CD4-positive, alpha-beta T cell (primary cell): ENCODE results near the gene DNTTIP2. TPM values are rescaled to one million over a fixed set of nuclear protein-coding genes. Genes with fewer than 3 reads are reported as not detected.

Experiments used
- ATAC-seq: fragments of 200-7000 bp; cut with Tn5 transposase; one replicate; pipeline ENCODE4 v1.10.0; 2022; ENCODE audit warnings: mild to moderate bottlenecking; ENCODE audit not compliant: poor library complexity
- CTCF ChIA-PET: fragments of 350-600 bp; sonication (Branson Sonifier 250); formaldehyde crosslinking; loops from one replicate; lab custom pipeline; 2021; ENCODE audit warnings: antibody characterized with exemption, inconsistent platforms; lab: Charles Lee
- POLR2A ChIA-PET: fragments of 350-600 bp; sonication (Branson Sonifier 250); formaldehyde crosslinking; loops from one replicate; lab custom pipeline; 2021; ENCODE audit warnings: antibody characterized with exemption, inconsistent platforms; lab: Charles Lee
- DNase-seq, 14 experiments: peaks; one replicate each; pipeline ENCODE4 v3.0.0-alpha.2; 2013 to 2020; ENCODE audit warnings: mixed read lengths in 2 of 14
- H3K27ac ChIP-seq, 2 donors: one replicate each; pipeline versions ENCODE4 v1.5.1 to v1.7.0; 2013; ENCODE audit warnings: low read length in 2 of 2, low read depth in 1 of 2, mild to moderate bottlenecking in 1 of 2
- H3K27me3 ChIP-seq, 2 experiments: 1 replicate in 1 of 2; 2 replicates in 1 of 2; pipeline versions ENCODE4 v1.6.1 to v1.7.0; 2013; ENCODE audit warnings: low read length in 2 of 2, control low read depth in 1 of 2, mild to moderate bottlenecking in 1 of 2, moderate library complexity in 1 of 2; ENCODE audit not compliant: insufficient read depth in 2 of 2, control insufficient read depth in 1 of 2
- H3K36me3 ChIP-seq: one replicate; pipeline ENCODE4 v1.6.1; 2013; ENCODE audit warnings: low read length, control low read depth; ENCODE audit not compliant: insufficient read depth
- H3K4me1 ChIP-seq: one replicate; pipeline ENCODE4 v1.6.1; 2013; ENCODE audit warnings: low read length, control low read depth; ENCODE audit not compliant: insufficient read depth
- H3K4me3 ChIP-seq: one replicate; pipeline ENCODE4 v1.5.1; 2013; ENCODE audit warnings: mild to moderate bottlenecking, low read length, moderate library complexity
- H3K9me3 ChIP-seq, 2 experiments: 1 replicate in 1 of 2; 2 replicates in 1 of 2; pipeline versions ENCODE4 v1.6.1 to v1.7.0; 2013; ENCODE audit warnings: low read length in 2 of 2, mild to moderate bottlenecking in 2 of 2, control low read depth in 1 of 2, moderate library complexity in 1 of 2; ENCODE audit not compliant: control insufficient read depth in 1 of 2, insufficient read depth in 1 of 2
- H3K27ac Mint-ChIP-seq: one replicate; pipeline ENCODE4 v1.8.0; 2020; ENCODE audit warnings: mixed read lengths
- H3K27me3 Mint-ChIP-seq: one replicate; pipeline ENCODE4 v1.8.0; 2021; ENCODE audit warnings: mixed read lengths
- H3K36me3 Mint-ChIP-seq: one replicate; pipeline ENCODE4 v1.8.0; 2021; ENCODE audit warnings: low read depth, mixed read lengths
- H3K4me1 Mint-ChIP-seq: one replicate; pipeline ENCODE4 v1.8.0; 2021; ENCODE audit warnings: low read depth, mixed read lengths
- H3K4me3 Mint-ChIP-seq: one replicate; pipeline ENCODE4 v1.8.0; 2020; ENCODE audit warnings: mild to moderate bottlenecking, mixed read lengths
- H3K9me3 Mint-ChIP-seq: one replicate; pipeline ENCODE4 v1.8.0; 2020; ENCODE audit warnings: mixed read lengths
- CTCF ChIP-seq: fragments of 200-600 bp; IDR thresholded peaks from one replicate; pipeline ENCODE4 v1.8.0; 2022; ENCODE audit warnings: antibody characterized with exemption, mild to moderate bottlenecking
- intact Hi-C, 2 experiments: fragments of 100-400 bp; cut with DNase I in 1 of 2; cut with micrococcal nuclease in 1 of 2; formaldehyde crosslinking; loops; one replicate each; pipeline versions ENCODE4 v1.15.1 to v1.9.0; 2023 to 2025; cut with DNase I, micrococcal nuclease
- microRNA-seq: library from miRNA; unstranded; fragments of <30 nt; microRNA quantifications from one replicate; pipeline ENCODE4 v1.2.0, GENCODE V29; 2021; ENCODE audit warnings: borderline microRNAs expressed, borderline replicate concordance
- total RNA-seq, 174 experiments: library from RNA in 2 of 174; stranded (reverse) in 2 of 174; gene quantifications; one replicate each; pipeline ENCODE4 v1.2.3 and lab custom pipeline; 2021 to 2026

DNTTIP2 gene
- total RNA-seq, 2 experiments from 2014 or later = 110 to 120 TPM

DNA sequence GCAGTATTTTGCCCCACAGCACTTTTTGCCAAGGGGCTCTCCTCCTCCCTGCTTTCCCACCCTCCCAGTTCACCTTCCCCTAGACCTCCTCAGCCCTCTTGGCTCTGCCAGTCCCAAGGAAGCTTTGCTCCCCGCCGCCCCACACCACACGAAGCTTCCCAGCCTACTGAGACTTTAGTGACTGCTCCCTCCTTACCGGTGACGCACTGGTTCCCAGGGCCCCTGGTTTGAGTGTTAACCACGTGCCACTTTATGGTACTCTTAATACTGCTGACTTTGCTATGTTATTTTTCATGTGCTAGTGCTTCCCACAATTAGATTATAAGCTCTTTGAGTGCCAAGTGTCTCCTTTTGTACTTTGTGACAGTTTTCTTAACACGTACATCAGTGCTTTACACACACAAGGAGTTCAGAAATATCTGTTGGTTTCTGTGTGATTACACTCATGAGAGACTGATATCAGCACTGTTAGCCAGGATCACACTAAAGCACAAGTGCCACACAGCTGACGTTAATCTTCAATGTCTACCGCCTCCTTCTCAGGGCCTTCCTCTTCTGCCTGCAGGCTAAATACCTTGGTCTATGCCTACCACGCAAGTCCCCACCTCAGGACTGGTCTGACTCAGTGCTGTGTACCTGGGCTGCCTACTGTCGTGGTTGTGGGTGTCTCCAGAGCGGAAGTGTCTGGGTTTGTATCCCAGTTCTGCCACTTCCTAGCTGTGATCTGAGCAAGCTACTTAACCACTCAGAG lies 61.0 kb downstream of the DNTTIP2 start:
- Mint-ChIP-seq H3K9me3 (no peaks in the 10 kb centered on the region), H3K27me3 (no peaks in the 10 kb centered on the region), H3K27ac (peak overlapping the region; percentile 72), H3K4me3 (no peak overlapping the region), H3K4me1 (peaks cover 22% of the 10 kb centered on the region), H3K36me3 (no peaks in the 10 kb centered on the region)
- H3K36me3 ChIP-seq = no peaks in the 10 kb centered on the region
- ATAC-seq = peak; percentile 91
- intact Hi-C loops = loop anchor here (10.0 kb wide), 2 partner anchors 513 to 793 kb away; no protein-coding TSS in a partner anchor
- no peak for TF ChIP-seq CTCF
- no peaks in the 10 kb centered on the region for H3K9me3 ChIP-seq
- no peak overlapping the region for H3K27ac ChIP-seq
- POLR2A ChIA-PET = interaction anchor here (0.7 to 1.8 kb wide), 2 partner anchors 28 to 253 kb away, joined by 3 to 17 read pairs; no protein-coding TSS in a partner anchor
- no peak overlapping the region for H3K4me3 ChIP-seq
- CTCF ChIA-PET = interaction anchor here (1.2 to 1.7 kb wide), 4 partner anchors 26 to 513 kb away, joined by 3 to 5 read pairs (median 4); no protein-coding TSS in a partner anchor
- peaks cover 17% of the 10 kb centered on the region for H3K4me1 ChIP-seq
- H3K27me3 ChIP-seq = no peaks in the 10 kb centered on the region
- peak in 11 of 14 experiments; percentile 10 to 67 (median 25) for DNase-seq

GRCh38 chr1:93816970-93817678 lies 61.9 kb downstream of the DNTTIP2 start:
- Histone ChIP-seq H3K4me3 (no peak overlapping the region), H3K9me3 (no peaks in the 10 kb centered on the region), H3K27ac (no peak overlapping the region), H3K36me3 (no peaks in the 10 kb centered on the region), H3K4me1 (peaks cover 17% of the 10 kb centered on the region), H3K27me3 (no peaks in the 10 kb centered on the region)
- intact Hi-C loops = loop anchor here (10.0 kb wide), 2 partner anchors 512 to 792 kb away; no protein-coding TSS in a partner anchor
- Mint-ChIP-seq H3K27me3 (no peaks in the 10 kb centered on the region), H3K4me1 (peaks cover 22% of the 10 kb centered on the region), H3K9me3 (no peaks in the 10 kb centered on the region), H3K36me3 (no peaks in the 10 kb centered on the region), H3K4me3 (no peak overlapping the region), H3K27ac (peak overlapping the region; percentile 72)
- ATAC-seq (no peak), DNase-seq (peak in 2 of 14 experiments; percentile 11 to 13)
- TF ChIP-seq CTCF = no peak
- ChIA-PET POLR2A (interaction anchor here (1.1 to 1.8 kb wide), 2 partner anchors 29 kb away, joined by 3 to 17 read pairs; no protein-coding TSS in a partner anchor), CTCF (interaction anchor here (1.2 to 2.2 kb wide), 4 partner anchors 27 to 512 kb away, joined by 4 to 7 read pairs (median 4); no protein-coding TSS in a partner anchor)

Small RNA genes lying within 50 kb of the gene (microRNA-seq; reads per million reads assigned to microRNA genes)
- gene MIR760 = 9.6 reads per million, percentile 37 among the genes with 10 or more reads in this experiment

Other genes starting within 250 kb of the DNTTIP2 start
- under 1 TPM; 0.47 to 0.92 TPM for gene BCAR3, start 197.4 kb downstream of the DNTTIP2 start, total RNA-seq
- gene GCLM, start 30.2 kb upstream of the DNTTIP2 start, total RNA-seq = 1 to 10 TPM; 6.1 to 6.8 TPM
- gene ABCA4, start 241.9 kb upstream of the DNTTIP2 start, total RNA-seq = not detected